GM18909 (cell line): ENCODE measurements around the gene RETREG1.
"Not testable (repeated sequence)": the region's sequence is repeated elsewhere in the genome, so short reads cannot be mapped to it uniquely, and the experiment has no call there.

ENCODE experiments used
- ATAC-seq: cut with Tn5 transposase; IDR thresholded peaks from one replicate; pipeline ENCODE4 v1.9.1; 2021; ENCODE audit warnings: mild to moderate bottlenecking; ENCODE audit not compliant: unreplicated experiment, poor library complexity

Gene RETREG1

GRCh38 chr5:16497546-16497945 lies 119.3 kb downstream of the RETREG1 start:
- no peak for ATAC-seq

- no peak for ATAC-seq
Measured at GRCh38 chr5:16493261-16493660, 123.5 kb downstream of the RETREG1 start.

GRCh38 chr5:16492398-16493140 lies 124.2 kb downstream of the RETREG1 start:
- ATAC-seq, result no peak

GRCh38 chr5:16490911-16491310 lies 125.9 kb downstream of the RETREG1 start:
- no peak for ATAC-seq

GRCh38 chr5:16489322-16489791 lies 127.4 kb downstream of the RETREG1 start:
- ATAC-seq, result peak; percentile 77

- no peak for ATAC-seq
Measured at GRCh38 chr5:16487456-16487855, 129.3 kb downstream of the RETREG1 start.

GRCh38 chr5:16486711-16487111 lies 130.1 kb downstream of the RETREG1 start:
- ATAC-seq, result no peak

- no peak for ATAC-seq
Measured at GRCh38 chr5:16485656-16486055, 131.1 kb downstream of the RETREG1 start.

- ATAC-seq, result no peak
Measured at GRCh38 chr5:16484081-16484480, 132.7 kb downstream of the RETREG1 start.

GRCh38 chr5:16483361-16483760 lies 133.4 kb downstream of the RETREG1 start:
- ATAC-seq, result no peak

- ATAC-seq, result no peak
Measured at GRCh38 chr5:16482891-16483290, 133.9 kb downstream of the RETREG1 start.

- ATAC-seq, result no peak
Measured at GRCh38 chr5:16480821-16481538, 135.8 kb downstream of the RETREG1 start.

GRCh38 chr5:16480144-16480543 lies 136.7 kb downstream of the RETREG1 start:
- no peak for ATAC-seq

- ATAC-seq, result no peak
Measured at GRCh38 chr5:16477541-16477940, 139.3 kb downstream of the RETREG1 start.

GRCh38 chr5:16476417-16476816 lies 140.4 kb downstream of the RETREG1 start:
- ATAC-seq, result not testable (repeated sequence)

GRCh38 chr5:16471387-16471786 lies 145.4 kb downstream of the RETREG1 start:
- no peak for ATAC-seq

GRCh38 chr5:16467363-16468219 lies 149.2 kb downstream of the RETREG1 start:
- ATAC-seq, result peak; percentile 72

GRCh38 chr5:16465544-16466432 lies 151.0 kb downstream of the RETREG1 start, which contains the start of gene ZNF622:
TSS of gene ZNF622 (minus strand) at chr5:16465800. CDS start at chr5:16465665, 135 bp downstream.
- ATAC-seq, result peak; percentile 91

- ATAC-seq, result no peak
Measured at GRCh38 chr5:16464664-16465543, 151.9 kb downstream of the RETREG1 start.
